Retinal pigment epithelial cell (primary cell): Measurements from ENCODE around the gene NOS1AP.

Source experiments
- DNase-seq: peaks from one replicate; pipeline ENCODE4 v3.0.0-alpha.2; 2010; ENCODE audit warnings: low read depth
- H3K4me3 ChIP-seq: 2 replicates; pipeline ENCODE4 v1.5.1; 2011; ENCODE audit warnings: mild to moderate bottlenecking, low read length, control low read depth, moderate library complexity
- TF ChIP-seq, protein P1 (sequence below): conservative IDR thresholded peaks from 2 replicates; pipeline ENCODE4 v1.5.1; 2011; ENCODE audit warnings: low read depth, low read length, control low read depth, inconsistent platforms

The NOS1AP gene

DNA sequence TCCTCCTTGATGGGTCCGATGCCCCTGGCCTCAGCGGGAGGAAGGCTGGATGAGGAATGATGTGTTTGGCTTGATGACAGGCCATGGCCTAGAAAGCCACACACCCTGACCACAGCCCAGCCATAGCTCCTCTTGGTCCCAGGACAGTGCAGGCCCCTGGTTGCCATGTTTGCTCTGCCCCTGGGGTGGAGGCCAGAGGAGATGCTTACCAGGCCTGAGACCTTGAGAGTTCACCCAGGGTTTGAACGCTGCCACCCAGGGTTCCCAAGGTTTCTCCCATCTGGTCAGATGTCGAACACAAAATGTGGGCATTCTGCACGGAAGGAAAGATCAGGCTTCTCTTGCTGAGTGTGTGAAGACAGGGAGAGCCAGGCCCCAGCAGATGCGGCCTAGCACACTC is 314.6 kb downstream of the NOS1AP start:
- TF ChIP-seq, protein P1, sequence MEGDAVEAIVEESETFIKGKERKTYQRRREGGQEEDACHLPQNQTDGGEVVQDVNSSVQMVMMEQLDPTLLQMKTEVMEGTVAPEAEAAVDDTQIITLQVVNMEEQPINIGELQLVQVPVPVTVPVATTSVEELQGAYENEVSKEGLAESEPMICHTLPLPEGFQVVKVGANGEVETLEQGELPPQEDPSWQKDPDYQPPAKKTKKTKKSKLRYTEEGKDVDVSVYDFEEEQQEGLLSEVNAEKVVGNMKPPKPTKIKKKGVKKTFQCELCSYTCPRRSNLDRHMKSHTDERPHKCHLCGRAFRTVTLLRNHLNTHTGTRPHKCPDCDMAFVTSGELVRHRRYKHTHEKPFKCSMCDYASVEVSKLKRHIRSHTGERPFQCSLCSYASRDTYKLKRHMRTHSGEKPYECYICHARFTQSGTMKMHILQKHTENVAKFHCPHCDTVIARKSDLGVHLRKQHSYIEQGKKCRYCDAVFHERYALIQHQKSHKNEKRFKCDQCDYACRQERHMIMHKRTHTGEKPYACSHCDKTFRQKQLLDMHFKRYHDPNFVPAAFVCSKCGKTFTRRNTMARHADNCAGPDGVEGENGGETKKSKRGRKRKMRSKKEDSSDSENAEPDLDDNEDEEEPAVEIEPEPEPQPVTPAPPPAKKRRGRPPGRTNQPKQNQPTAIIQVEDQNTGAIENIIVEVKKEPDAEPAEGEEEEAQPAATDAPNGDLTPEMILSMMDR: no peak
- no peak for DNase-seq

DNA sequence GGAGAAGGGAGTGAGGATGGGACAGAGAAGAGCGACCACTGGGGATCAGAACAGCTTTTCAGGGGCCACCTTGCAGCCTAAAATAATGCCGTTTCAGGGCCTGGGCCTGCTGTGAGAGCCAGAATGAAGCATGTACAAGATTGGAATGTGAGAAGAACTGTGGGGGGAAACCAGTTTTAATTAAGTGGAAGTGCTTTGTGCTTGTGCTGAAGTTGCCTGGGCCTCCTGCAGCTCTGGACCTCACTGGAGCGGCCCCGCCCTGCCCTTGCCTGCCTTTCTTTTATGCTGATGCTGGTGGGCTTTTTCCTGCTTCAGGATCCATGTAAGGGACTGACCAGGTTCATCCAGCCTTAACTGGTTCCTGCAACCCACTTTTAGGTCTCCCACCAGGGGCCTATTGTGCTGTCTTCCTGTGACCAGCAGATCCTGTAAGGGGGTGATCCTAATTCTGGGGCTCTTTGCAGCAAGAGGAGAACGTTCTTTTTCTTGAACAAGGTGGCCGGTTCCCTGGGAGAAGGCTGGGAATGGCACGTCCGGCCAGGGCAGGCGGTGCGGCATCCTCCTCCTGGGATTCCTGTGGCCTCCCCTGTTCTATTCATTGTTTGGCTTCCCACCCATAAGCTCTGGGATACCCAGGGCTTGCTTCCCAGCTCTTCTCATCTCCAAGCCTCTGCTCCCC is 315.2 kb downstream of the NOS1AP start:
- TF ChIP-seq, protein P1: no peak
- no peak for DNase-seq
- no peak overlapping the region for H3K4me3 ChIP-seq

More for the DNA sequence above, 314.6 kb downstream of the NOS1AP start:
- no peak overlapping the region for H3K4me3 ChIP-seq

DNA sequence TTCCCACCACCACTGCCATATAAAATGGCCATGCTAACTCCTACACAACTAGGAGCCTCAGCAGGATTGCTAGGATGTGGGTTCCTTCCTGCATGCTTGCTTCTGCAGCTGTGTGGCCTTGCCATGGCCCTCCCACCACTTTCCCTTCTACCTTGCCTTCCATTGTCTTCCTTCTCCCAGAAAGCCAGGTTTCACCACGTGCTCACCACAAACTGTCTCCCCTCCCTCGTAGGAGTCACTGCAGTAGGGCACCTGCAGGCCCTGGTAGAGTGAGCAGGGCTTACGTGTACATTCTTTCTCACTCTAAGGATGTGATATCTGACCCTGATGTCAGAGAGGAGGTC is 315.8 kb downstream of the NOS1AP start:
- no peak overlapping the region for H3K4me3 ChIP-seq
- TF ChIP-seq, protein P1: no peak
- no peak for DNase-seq

DNA sequence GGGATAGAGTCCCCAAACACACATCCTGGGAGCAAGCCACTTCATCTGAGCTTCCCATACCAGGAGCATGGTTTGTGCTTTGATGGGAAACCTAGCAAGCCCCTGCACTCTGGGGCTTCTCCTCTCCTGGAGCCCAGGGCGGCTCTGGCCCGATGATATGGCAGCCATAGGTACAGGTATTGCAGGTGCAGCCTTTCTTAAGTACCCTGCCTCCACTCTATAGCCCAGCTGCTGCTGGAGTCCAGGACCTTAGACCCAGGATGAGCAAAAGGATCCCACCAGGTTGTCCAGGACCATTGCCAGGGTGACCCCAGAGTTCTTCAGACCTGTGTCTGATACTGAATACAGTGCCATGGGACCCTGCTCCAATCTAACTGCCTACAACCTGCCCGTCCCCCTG is 316.2 kb downstream of the NOS1AP start:
- no peak for DNase-seq
- TF ChIP-seq, protein P1: no peak
- H3K4me3 ChIP-seq: no peak overlapping the region

DNA sequence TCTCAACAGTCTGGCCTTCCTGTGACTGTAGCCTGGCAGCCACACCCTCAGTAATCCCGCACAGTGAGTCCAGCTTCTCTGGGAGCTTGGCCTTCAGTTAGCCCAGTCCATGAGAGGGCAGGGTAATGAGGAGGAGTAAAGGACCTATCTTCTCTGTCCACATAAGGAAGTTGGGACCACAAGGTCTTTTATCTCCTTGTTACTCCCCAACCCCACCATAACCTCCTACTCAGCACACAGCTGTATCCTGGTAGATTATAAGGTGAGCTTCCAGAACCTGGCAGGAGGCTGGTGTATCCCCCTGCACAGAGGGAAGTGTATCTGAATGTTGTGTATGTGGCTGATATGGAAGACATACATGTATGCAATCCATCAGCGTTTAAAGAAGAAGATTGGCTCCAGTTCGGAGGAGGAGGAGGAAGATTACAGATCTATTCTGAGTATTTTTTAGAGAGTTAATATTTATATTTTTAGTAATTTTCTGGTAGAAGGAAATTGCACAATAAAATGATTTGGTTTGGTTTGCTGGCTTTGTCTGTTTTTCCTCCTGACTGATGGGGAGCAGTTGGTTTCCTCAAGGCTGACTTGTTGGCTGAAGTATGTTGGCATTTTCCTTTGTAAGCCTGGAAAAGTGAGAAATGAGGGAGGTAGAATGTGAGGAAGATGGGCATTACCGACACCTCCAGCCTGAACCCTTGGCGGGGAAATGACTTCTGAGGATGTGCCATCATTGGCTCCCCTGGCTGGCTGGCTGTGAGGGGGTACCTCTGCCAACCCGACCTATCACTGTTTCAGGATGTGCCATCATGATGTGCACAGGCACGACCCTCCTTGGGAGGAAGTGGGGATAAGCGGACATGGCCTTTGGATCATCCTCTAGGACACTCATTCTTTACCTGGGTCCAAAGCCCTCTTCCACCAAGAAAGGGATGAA is 317.1 kb downstream of the NOS1AP start:
- TF ChIP-seq, protein P1: no peak
- H3K4me3 ChIP-seq: no peak overlapping the region

DNA sequence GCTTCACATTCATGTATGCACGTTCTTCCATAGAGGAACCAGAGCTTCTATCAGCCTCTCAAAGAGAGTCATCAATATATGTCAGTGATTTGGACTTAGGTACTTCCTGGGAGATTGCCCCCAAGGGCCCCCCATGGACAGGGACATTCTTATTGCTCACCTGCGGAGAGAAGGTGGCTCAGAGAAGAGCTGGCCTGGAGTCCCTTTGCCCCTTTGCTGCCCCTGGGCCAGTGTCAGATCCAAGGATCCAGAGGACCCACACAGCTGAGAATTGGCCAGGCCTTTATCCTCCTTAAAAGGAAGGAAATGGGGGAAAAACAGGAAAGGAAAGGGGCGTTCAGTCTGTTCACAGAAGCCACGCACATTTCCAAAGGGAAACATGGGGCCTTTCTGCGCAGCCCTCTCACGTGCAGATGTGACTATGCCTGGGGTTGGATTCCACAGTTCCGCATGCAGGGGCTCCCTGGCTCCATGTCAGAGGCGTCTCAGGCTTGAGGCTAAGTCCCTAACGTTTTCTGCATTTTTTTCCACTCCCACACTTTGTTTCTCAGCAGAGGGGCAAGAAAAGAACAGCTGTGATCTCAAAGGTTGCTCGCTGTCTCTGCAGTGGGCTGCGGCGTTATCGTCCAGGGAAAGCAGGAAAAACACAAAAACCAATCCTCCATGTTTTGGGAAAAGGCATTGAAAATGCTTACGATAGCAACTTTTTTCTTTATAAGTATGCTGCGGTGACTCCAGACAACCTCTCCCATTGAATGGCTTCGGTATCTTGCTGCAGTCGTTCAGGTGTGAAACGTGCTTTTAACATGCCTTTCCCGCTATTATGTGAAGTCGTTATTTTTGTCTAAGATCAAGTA is 318.0 kb downstream of the NOS1AP start:
- no peak for DNase-seq
- TF ChIP-seq, protein P1: no peak
- no peak overlapping the region for H3K4me3 ChIP-seq

More for the DNA sequence above, 317.1 kb downstream of the NOS1AP start:
- no peak for DNase-seq
